ENCODE results near the gene NATD1.
A peak's percentile ranks its signal among the peaks of the same experiment; 100 is the strongest.

NATD1 gene

GRCh38 chr17:21278450-21279197 is 25.4 kb upstream of the NATD1 start:
- TF ChIP-seq TEAD4 (IDR thresholded peaks at IDR 0.05) (no peak), EP300 (IDR thresholded peaks at IDR 0.05; ENCODE audit: borderline replicate concordance) (peak; percentile 23; the same call in 1 of the 2 replicates), USF1 (IDR thresholded peaks at IDR 0.05) (peak; percentile 67), CEBPB (IDR thresholded peaks at IDR 0.05) (0 out of 2 replicates have a peak, but pooled peaks have one; percentile 4)
- TF ChIP-seq, protein P1, sequence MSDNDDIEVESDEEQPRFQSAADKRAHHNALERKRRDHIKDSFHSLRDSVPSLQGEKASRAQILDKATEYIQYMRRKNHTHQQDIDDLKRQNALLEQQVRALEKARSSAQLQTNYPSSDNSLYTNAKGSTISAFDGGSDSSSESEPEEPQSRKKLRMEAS (IDR thresholded peaks at IDR 0.05): peak; percentile 51; the same call in 1 of the 2 replicates

- TF ChIP-seq FOXM1 (IDR thresholded peaks at IDR 0.05; ENCODE audit: borderline replicate concordance, low read depth): no peak
- TF ChIP-seq TCF12 (IDR thresholded peaks at IDR 0.05; ENCODE audit: low read depth): no peak
- no peak for TF ChIP-seq CREB1 (IDR thresholded peaks at IDR 0.05; ENCODE audit: low read depth)
- TF ChIP-seq CEBPB (IDR thresholded peaks at IDR 0.05): no peak
- no peak for TF ChIP-seq USF1 (IDR thresholded peaks at IDR 0.05)
Measured at GRCh38 chr17:21277332-21277731, 24.1 kb upstream of the NATD1 start.

DNA sequence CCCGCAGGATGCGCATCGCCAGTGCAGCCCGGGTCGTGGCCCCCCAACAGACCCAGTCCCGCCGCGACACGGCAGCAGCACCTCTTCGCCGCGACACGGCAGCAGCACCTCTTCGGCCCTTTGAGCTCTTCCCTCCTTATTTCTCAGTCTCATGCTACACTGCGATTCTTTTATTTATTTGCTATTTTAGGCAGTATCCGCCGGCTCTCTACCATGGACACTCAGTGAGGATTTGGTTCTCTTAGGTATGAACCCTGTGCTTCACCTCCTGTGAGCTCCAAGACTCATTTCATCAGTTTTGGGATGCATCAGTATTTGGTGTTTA is 23.0 kb upstream of the NATD1 start:
- TF ChIP-seq TAF1 (IDR thresholded peaks at IDR 0.05; ENCODE audit: low read depth) (no peak), FOXM1 (IDR thresholded peaks at IDR 0.05; ENCODE audit: borderline replicate concordance, low read depth) (no peak), TEAD4 (IDR thresholded peaks at IDR 0.05) (no peak), EP300 (IDR thresholded peaks at IDR 0.05; ENCODE audit: borderline replicate concordance) (no peak), NFIC (IDR thresholded peaks at IDR 0.05) (no peak), USF1 (IDR thresholded peaks at IDR 0.05) (no peak), REST (IDR thresholded peaks at IDR 0.05; ENCODE audit: low read depth) (no peak), RAD21 (IDR thresholded peaks at IDR 0.05; ENCODE audit: low read depth) (no peak), CREB1 (IDR thresholded peaks at IDR 0.05; ENCODE audit: low read depth) (no peak), TCF12 (IDR thresholded peaks at IDR 0.05; ENCODE audit: low read depth) (no peak), ZBTB7A (IDR thresholded peaks at IDR 0.05; ENCODE audit: low read depth) (no peak), EGR1 (IDR thresholded peaks at IDR 0.05) (no peak), CEBPB (IDR thresholded peaks at IDR 0.05) (no peak), YY1 (IDR thresholded peaks at IDR 0.05; ENCODE audit: low read depth) (no peak)
- TF ChIP-seq, protein P1 (IDR thresholded peaks at IDR 0.05): no peak

DNA sequence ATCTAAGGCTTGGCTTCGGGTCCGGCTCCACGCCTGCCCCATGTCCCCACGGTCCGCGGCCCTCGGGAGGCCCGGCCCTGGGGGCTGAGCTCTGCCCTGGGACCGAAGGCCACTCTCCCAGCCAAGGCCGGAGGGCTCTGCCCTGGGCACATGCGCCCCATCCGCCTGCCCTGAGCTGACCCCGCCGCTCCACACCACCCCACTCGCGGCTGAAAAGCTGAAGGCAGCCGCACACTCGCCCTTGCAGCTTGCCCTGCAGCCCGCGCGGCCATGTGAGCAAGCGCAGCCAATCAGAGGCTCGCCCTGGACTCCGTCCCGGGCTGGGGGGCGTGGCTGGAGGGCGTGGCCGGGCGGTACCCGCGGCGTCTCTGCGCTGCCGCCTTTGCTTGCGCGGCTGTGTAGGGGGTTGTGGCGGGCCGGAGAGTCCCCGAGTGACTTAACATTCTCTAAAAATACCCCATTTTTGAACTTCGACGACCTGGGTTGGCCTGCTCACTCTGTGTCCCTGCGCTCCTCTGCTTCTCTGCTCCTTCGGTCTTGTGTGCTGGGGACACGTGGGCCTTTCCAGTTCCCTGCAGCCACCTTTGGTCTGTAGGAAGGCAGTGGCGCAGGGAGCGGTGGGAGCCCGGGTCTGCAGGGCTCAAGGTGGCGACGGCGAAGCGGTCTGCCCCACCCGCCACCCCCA is 22.5 kb upstream of the NATD1 start:
- peak; percentile 97 for TF ChIP-seq USF1 (IDR thresholded peaks at IDR 0.05)
- TF ChIP-seq, protein P1 (IDR thresholded peaks at IDR 0.05): peak; percentile 94
- 0 out of 2 replicates have a peak, but pooled peaks have one; percentile 27 for TF ChIP-seq ZBTB7A (IDR thresholded peaks at IDR 0.05; ENCODE audit: low read depth)
- peak; percentile 74 for TF ChIP-seq TAF1 (IDR thresholded peaks at IDR 0.05; ENCODE audit: low read depth)
- no peak for TF ChIP-seq FOXM1 (IDR thresholded peaks at IDR 0.05; ENCODE audit: borderline replicate concordance, low read depth)
- peak; percentile 38; the same call in 1 of the 2 replicates for TF ChIP-seq YY1 (IDR thresholded peaks at IDR 0.05; ENCODE audit: low read depth)

- TF ChIP-seq EP300 (IDR thresholded peaks at IDR 0.05; ENCODE audit: borderline replicate concordance): no peak
- TF ChIP-seq, protein P1 (IDR thresholded peaks at IDR 0.05): no peak
- no peak for TF ChIP-seq FOXM1 (IDR thresholded peaks at IDR 0.05; ENCODE audit: borderline replicate concordance, low read depth)
- no peak for TF ChIP-seq RAD21 (IDR thresholded peaks at IDR 0.05; ENCODE audit: low read depth)
- TF ChIP-seq CREB1 (IDR thresholded peaks at IDR 0.05; ENCODE audit: low read depth): no peak
- TF ChIP-seq REST (IDR thresholded peaks at IDR 0.05; ENCODE audit: low read depth): no peak
- no peak for TF ChIP-seq NFIC (IDR thresholded peaks at IDR 0.05)
- no peak for TF ChIP-seq YY1 (IDR thresholded peaks at IDR 0.05; ENCODE audit: low read depth)
- TF ChIP-seq EGR1 (IDR thresholded peaks at IDR 0.05): no peak
- no peak for TF ChIP-seq USF1 (IDR thresholded peaks at IDR 0.05)
- no peak for TF ChIP-seq TEAD4 (IDR thresholded peaks at IDR 0.05)
- no peak for TF ChIP-seq ZBTB7A (IDR thresholded peaks at IDR 0.05; ENCODE audit: low read depth)
Measured at GRCh38 chr17:21275047-21275578, 21.9 kb upstream of the NATD1 start.

Data from Ishikawa (cell line).